GM10248 (cell line): ENCODE measurements around the gene AUNIP.

Source experiments
- CTCF ChIA-PET: fragments of 300-600 bp; sonication (Branson Sonifier 250); formaldehyde crosslinking; extraction: SDS; loops from one replicate; lab custom pipeline; 2021; ENCODE audit warnings: antibody characterized with exemption; lab: Yijun Ruan, JAX
- POLR2A ChIA-PET: fragments of 350-650 bp; sonication (Branson Sonifier 250); formaldehyde crosslinking; extraction: SDS; loops from one replicate; lab custom pipeline; 2020; ENCODE audit warnings: antibody characterized with exemption; lab: Yijun Ruan, JAX
- DNase-seq: peaks from one replicate; pipeline ENCODE4 v3.0.0; 2012; ENCODE audit errors: extremely low spot score
- TF ChIP-seq, protein P1 (sequence below): IDR thresholded peaks from 2 replicates; pipeline ENCODE4 v1.5.1; 2012; ENCODE audit warnings: mild to moderate bottlenecking, low read depth; ENCODE audit errors: extremely low read depth, missing control alignments, control extremely low read depth

AUNIP gene

DNA sequence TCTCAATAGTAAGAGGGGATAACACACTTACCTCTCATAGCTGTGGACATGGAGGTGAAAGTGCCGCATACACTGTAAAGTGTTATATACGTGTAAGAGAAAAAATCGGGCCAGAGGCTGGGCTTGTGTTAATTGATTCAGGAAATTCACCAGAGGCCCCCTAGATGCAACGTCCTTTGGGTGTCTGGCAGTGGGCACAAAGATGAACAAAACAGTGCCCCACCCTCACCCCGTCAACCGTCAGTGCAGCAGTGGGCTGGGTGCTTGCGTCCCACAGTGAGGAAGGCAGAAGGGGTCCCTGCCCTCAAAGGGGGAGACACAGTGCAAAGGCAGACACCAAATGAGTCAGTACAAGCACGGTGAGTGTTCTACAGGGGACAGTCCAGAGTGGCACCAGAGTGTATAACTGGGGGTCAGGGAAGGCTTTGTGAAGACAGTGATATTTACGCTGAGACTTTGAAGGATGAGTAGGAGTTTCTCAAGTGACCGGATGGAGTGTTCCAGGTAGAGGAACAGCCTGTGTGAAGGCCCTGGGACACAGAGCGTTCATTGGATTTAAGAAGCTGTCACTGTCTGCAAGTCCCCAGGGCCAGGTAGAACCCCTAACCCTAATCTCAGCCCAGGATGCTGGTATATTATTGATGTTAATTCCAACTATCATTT, 46.1 kb downstream of the AUNIP start:
- no peak for DNase-seq
- CTCF ChIA-PET: interaction anchor here (0.9 to 6.5 kb wide), 5 partner anchors 8 to 184 kb away, joined by 3 to 65 read pairs (median 6); partner anchors contain the start of genes PAFAH2 and SELENON
- POLR2A ChIA-PET: interaction anchor here (0.6 kb wide), 1 partner anchor 192 kb away, joined by 3 read pairs; no protein-coding TSS in a partner anchor
- TF ChIP-seq, protein P1, sequence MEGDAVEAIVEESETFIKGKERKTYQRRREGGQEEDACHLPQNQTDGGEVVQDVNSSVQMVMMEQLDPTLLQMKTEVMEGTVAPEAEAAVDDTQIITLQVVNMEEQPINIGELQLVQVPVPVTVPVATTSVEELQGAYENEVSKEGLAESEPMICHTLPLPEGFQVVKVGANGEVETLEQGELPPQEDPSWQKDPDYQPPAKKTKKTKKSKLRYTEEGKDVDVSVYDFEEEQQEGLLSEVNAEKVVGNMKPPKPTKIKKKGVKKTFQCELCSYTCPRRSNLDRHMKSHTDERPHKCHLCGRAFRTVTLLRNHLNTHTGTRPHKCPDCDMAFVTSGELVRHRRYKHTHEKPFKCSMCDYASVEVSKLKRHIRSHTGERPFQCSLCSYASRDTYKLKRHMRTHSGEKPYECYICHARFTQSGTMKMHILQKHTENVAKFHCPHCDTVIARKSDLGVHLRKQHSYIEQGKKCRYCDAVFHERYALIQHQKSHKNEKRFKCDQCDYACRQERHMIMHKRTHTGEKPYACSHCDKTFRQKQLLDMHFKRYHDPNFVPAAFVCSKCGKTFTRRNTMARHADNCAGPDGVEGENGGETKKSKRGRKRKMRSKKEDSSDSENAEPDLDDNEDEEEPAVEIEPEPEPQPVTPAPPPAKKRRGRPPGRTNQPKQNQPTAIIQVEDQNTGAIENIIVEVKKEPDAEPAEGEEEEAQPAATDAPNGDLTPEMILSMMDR: no peak

DNA sequence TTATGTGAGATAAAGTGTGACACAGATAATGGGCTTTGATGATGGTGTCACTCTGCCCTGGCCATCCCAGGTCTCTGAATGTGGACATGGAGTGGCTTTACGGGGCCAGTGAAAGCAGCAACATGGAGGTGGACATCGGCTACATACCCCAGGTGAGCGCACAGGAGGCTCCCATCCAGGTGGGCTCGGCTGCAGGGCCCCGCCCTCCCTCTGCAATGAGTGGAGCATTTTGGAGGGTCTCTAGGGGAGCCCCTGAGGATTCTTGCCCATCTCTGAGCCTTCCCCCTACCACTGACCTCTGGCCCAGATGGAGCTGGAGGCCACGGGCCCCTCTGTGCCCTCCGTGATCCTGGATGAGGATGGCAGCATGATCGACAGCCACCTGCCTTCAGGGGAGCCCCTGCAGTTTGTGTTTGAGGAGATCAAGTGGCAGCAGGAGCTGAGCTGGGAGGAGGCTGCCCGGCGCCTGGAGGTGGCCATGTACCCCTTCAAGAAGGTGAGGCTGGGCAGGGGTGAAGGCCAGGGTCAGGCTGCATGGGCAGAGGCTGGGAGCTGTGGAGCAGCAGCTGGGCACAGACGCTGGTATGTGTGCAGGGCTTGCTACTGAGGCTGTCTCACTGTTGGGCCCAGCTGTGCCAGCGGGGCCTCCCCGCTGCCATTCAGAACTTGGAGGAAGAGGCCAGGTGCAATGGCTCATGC, 47.7 kb downstream of the AUNIP start:
- no peak for DNase-seq
- ChIA-PET POLR2A (no interaction called here), CTCF (interaction anchor here (0.6 to 6.5 kb wide), 14 partner anchors 9 to 1429 kb away, joined by 3 to 65 read pairs (median 4); partner anchors contain the start of genes MTFR1L, PAQR7 and SELENON)
- TF ChIP-seq, protein P1: no peak

DNA sequence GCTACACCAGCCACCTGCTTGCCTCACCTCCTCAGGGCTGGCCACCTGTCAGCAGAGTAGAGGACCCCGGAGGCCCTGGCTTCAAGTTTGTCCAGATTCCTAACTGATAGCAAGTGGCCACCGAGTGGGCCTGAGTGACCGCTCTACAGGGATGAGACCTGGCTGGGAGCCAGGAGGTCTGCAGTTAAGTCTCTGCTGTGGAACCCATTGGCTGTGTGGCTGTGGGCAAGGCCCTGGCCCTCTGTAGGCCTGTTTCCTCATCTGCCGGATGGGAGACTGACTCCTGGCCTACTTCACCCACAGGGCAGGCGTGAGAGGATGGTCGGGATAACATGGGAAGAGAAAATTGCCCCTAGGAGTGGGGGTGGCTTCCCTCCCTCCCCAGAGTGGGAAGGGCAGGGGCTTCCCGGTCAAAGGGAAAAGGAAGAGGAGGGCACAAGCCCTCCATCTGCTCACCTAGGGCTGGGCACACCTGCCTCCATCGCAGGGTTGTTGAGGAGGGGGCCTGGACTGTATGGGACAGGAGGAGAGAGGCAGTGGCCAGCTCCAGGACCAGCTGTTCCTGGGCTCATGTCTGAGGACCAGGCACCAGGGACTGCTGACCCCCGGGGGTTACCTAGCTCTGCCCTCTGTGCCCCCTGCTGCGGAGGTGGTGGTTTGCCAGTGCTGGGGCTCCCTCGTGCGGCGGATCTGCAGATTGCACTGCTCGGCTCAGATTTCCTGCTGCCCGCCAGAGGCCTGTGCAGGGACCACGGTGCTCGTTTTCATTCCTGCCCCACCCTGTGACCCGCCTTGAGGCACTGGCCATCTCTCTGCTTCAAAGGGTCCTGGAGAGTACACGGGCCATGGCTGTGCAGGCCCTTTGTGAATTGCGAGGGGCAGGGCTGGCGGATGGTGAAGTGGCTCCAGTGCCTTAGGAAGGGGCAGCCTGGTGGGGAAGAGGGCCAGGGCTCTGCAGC, 48.6 kb downstream of the AUNIP start:
- POLR2A ChIA-PET: no interaction called here
- CTCF ChIA-PET: interaction anchor here (0.6 to 6.5 kb wide), 24 partner anchors 10 to 607 kb away, joined by 3 to 65 read pairs (median 4); partner anchors contain the start of genes MTFR1L, PAQR7 and SELENON
- peak; percentile 82 for DNase-seq
- TF ChIP-seq, protein P1: peak; percentile 99

DNA sequence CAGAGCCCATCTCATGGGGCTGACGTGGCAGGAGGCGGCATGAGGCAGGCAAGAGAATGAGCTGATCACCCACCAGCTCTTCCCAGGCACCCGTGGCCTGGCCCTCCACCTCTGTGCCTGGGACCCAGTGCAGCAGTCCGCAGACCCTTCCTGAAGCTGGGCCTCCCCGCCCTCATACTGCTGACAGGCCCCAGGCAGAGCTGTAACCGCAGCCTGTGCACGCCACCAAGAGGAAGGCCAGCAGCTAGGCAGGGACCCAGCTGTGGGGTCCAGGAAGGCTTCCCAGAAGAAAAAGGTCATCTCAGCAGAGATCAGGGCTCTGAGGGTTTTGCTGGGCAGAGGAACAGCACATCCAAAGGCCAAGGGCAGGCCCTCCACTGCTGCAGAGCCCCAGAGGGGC, 49.3 kb downstream of the AUNIP start:
- TF ChIP-seq, protein P1: no peak
- CTCF ChIA-PET: interaction anchor here (0.7 to 6.5 kb wide), 16 partner anchors 10 to 607 kb away, joined by 3 to 65 read pairs (median 4); partner anchors contain the start of genes MTFR1L and SELENON
- POLR2A ChIA-PET: no interaction called here
- DNase-seq: no peak

DNA sequence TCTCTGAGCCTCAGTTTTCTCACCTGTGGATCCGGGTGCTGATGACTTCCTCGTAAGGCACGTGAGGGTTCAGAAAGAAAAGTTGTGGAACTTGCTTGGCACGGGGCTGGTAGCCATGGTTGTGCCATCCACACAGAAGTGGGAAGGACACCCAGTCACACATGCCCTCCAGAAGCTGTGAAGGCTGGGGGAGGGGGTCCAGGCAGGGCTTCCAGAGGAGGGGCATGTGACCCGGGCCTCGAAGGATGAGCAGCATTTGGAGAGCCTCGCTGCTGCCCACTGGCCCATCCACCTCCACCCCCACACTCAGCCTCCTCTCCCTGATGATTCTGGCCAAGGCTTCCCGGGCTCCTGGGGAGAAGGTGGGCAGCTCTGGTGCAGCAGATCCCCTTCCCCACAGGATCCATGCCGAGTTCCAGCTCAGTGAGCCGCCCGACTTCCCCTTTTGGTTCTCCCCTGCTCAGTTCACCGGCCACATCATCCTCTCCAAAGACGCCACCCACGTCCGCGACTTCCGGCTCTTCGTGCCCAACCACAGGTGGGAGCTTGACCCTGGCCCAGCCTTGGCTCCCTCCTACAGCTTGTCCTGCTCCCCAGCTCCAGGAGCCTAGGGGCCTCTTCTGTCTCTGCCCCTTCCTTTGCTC, 49.9 kb downstream of the AUNIP start:
- ChIA-PET CTCF (interaction anchor here (0.7 to 6.5 kb wide), 12 partner anchors 9 to 403 kb away, joined by 3 to 65 read pairs (median 5); partner anchors contain the start of genes MTFR1L and SELENON), POLR2A (no interaction called here)
- TF ChIP-seq, protein P1: no peak
- peak; percentile 63 for DNase-seq
